Caco-2 (cell line): ENCODE results near the gene ST6GALNAC6. TPM values are rescaled to one million over a fixed set of nuclear protein-coding genes. Genes with fewer than 3 reads are reported as not detected.

Source experiments
- BruUV-seq: library from RNA; stranded (reverse); fragments of 400-500 nt; replicated peaks from 2 replicates; lab custom pipeline; 2021; lab: Mats Ljungman, UMichigan
- CTCF ChIA-PET: fragments of 300-600 bp; sonication (Branson Sonifier 250); formaldehyde crosslinking; loops from one replicate; lab custom pipeline; 2022; ENCODE audit warnings: antibody characterized with exemption; lab: Charles Lee
- POLR2A ChIA-PET: fragments of 300-600 bp; sonication (Branson Sonifier 250); formaldehyde crosslinking; loops from one replicate; lab custom pipeline; 2022; ENCODE audit warnings: antibody characterized with exemption; lab: Charles Lee
- DNase-seq, 2 experiments: peaks; one replicate each; pipeline versions ENCODE4 v3.0.0 to v3.0.0-alpha.2; 2020 to 2022
- H3K27me3 ChIP-seq: replicated peaks from 2 replicates; pipeline ENCODE4 v1.6.0; 2011; ENCODE audit warnings: low read length; ENCODE audit not compliant: control insufficient read depth, insufficient read depth
- H3K36me3 ChIP-seq: 2 replicates; pipeline ENCODE4 v1.5.1; 2011; ENCODE audit warnings: low read length; ENCODE audit not compliant: control insufficient read depth, insufficient read depth
- H3K4me1 ChIP-seq: fragments of 250-450 bp; sonication (Bioruptor Pico); 2 replicates; pipeline ENCODE4 v1.5.1; 2020; ENCODE audit warnings: mild to moderate bottlenecking
- H3K4me3 ChIP-seq: 2 replicates; pipeline ENCODE4 v1.5.1; 2011; ENCODE audit warnings: low read depth, mild to moderate bottlenecking, control low read depth, low read length
- H3K9me3 ChIP-seq: fragments of 250-450 bp; sonication (Bioruptor Pico); 2 replicates; pipeline ENCODE4 v1.5.1; 2020; ENCODE audit warnings: mild to moderate bottlenecking, moderate library complexity
- H3K27ac Mint-ChIP-seq: one replicate; pipeline ENCODE4 v1.8.0; 2022; ENCODE audit warnings: mixed read lengths; ENCODE audit not compliant: unreplicated experiment
- H3K27me3 Mint-ChIP-seq: one replicate; pipeline ENCODE4 v1.8.0; 2022; ENCODE audit warnings: mixed read lengths; ENCODE audit not compliant: insufficient read depth, unreplicated experiment
- H3K36me3 Mint-ChIP-seq: one replicate; pipeline ENCODE4 v1.8.0; 2022; ENCODE audit warnings: mild to moderate bottlenecking, mixed read lengths; ENCODE audit not compliant: insufficient read depth, unreplicated experiment
- H3K4me1 Mint-ChIP-seq: one replicate; pipeline ENCODE4 v1.8.0; 2022; ENCODE audit warnings: low read depth, mixed read lengths; ENCODE audit not compliant: unreplicated experiment
- H3K4me3 Mint-ChIP-seq: one replicate; pipeline ENCODE4 v1.8.0; 2022; ENCODE audit warnings: mild to moderate bottlenecking, moderate library complexity, mixed read lengths; ENCODE audit not compliant: unreplicated experiment
- H3K9me3 Mint-ChIP-seq: one replicate; pipeline ENCODE4 v1.8.0; 2022; ENCODE audit warnings: mixed read lengths; ENCODE audit not compliant: unreplicated experiment
- intact Hi-C: fragments of 100-400 bp; cut with micrococcal nuclease; formaldehyde crosslinking; loops from one replicate; pipeline ENCODE4 v1.10.0; 2022; ENCODE audit not compliant: unreplicated experiment
- total RNA-seq: library from RNA; stranded (reverse); gene quantifications from 2 replicates; pipeline ENCODE4 v1.2.3, GENCODE V29; 2022
- TF ChIP-seq, protein P1 (sequence below), 2 experiments: fragments of 200-600 bp in 1 of 2; IDR thresholded peaks; 1 replicate in 1 of 2; 2 replicates in 1 of 2; pipeline versions ENCODE4 v1.5.1 to v1.8.0; 2011 to 2022; ENCODE audit warnings: antibody characterized with exemption in 1 of 2, control low read depth in 1 of 2, inconsistent platforms in 1 of 2, low read depth in 1 of 2, low read length in 1 of 2, mild to moderate bottlenecking in 1 of 2, moderate library complexity in 1 of 2; ENCODE audit not compliant: insufficient read depth in 1 of 2, severe bottlenecking in 1 of 2, unreplicated experiment in 1 of 2

Gene ST6GALNAC6
- total RNA-seq, 1 experiment from 2014 or later: 20.7 TPM

DNA sequence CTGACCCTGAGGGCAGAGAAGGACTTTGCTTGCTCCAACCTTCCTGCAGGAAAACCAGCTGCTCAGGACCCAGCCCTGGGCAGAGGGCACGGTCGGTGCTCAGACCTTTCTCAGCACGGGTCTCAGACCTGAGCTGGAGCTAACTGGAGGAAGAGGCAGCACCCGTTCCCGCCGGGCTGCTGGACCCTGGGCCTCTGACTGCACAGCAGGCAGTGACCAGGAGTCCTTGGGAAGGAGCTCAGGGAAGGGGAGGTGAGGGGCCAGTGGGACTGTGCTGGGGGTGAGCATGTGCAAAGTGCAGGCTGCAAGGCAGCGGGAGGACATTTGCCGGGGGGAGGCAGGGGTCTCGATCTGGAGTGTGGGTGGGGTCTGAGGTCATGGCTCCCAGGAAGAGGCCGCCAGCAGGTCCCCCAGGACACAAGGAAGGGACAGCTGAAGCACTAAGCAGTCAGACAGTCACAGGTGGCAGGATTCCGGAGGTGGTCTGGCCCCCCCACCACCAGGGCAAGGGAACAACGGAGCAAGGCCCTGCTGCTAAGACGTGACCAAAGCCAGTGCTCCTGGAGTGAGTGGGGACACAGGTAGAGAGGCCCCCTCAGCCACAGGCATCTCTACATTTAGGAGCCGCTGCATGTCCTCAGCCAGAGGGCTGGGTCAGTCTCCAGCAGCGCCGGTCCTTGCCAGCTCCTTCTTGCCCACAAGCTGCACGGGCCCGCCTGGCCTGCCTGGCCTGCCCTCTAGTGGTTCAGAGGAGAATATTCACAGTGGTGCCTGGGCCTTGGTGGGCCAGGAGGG, 43.0 kb upstream of the ST6GALNAC6 start:
- ChIA-PET POLR2A (no interaction called here), CTCF (interaction anchor here (0.5 to 2.1 kb wide), 14 partner anchors 10 to 172 kb away, joined by 3 to 16 read pairs (median 4); partner anchors contain the start of genes EEIG1 and PIP5KL1)
- Histone ChIP-seq H3K36me3 (peaks cover 6% of the 10 kb centered on the region), H3K4me1 (0 out of 2 replicates have a peak, but pooled peaks cover 3% of the 10 kb centered on the region), H3K9me3 (no peaks in the 10 kb centered on the region), H3K27me3 (no peaks in the 10 kb centered on the region), H3K4me3 (no peak overlapping the region)
- no peak overlapping the region for H3K27ac Mint-ChIP-seq
- BruUV-seq: no TSS peak
- no peak overlapping the region for H3K4me3 Mint-ChIP-seq
- peaks cover 67% of the 10 kb centered on the region for H3K36me3 Mint-ChIP-seq
- intact Hi-C loops: loop anchor here (1.0 to 5.0 kb wide), 3 partner anchors 40 to 175 kb away; partner anchors contain the start of gene EEIG1
- no peaks in the 10 kb centered on the region for H3K4me1 Mint-ChIP-seq
- peak in 1 of 2 experiments; percentile 64 for DNase-seq
- TF ChIP-seq, protein P1, sequence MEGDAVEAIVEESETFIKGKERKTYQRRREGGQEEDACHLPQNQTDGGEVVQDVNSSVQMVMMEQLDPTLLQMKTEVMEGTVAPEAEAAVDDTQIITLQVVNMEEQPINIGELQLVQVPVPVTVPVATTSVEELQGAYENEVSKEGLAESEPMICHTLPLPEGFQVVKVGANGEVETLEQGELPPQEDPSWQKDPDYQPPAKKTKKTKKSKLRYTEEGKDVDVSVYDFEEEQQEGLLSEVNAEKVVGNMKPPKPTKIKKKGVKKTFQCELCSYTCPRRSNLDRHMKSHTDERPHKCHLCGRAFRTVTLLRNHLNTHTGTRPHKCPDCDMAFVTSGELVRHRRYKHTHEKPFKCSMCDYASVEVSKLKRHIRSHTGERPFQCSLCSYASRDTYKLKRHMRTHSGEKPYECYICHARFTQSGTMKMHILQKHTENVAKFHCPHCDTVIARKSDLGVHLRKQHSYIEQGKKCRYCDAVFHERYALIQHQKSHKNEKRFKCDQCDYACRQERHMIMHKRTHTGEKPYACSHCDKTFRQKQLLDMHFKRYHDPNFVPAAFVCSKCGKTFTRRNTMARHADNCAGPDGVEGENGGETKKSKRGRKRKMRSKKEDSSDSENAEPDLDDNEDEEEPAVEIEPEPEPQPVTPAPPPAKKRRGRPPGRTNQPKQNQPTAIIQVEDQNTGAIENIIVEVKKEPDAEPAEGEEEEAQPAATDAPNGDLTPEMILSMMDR (IDR thresholded peaks at IDR 0.05; ENCODE audit: insufficient read depth in 1 of 2, low read depth in 1 of 2, low read length in 1 of 2, severe bottlenecking in 1 of 2, unreplicated experiment in 1 of 2): peak; percentile 79 to 92
- no peaks in the 10 kb centered on the region for H3K9me3 Mint-ChIP-seq
- no peaks in the 10 kb centered on the region for H3K27me3 Mint-ChIP-seq

DNA sequence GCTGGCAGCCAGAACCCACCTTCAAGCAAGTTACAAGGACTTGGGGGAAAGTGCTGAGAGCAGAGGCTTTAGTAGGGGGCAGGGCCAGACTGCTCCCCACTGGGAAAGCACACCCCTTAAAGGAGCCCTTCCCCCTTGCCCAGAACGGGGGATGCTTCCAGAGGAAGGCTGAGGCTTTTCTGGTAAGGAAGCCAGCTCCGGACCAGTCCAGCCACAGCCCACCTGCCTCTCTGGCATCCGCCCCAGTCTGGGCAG, 42.5 kb upstream of the ST6GALNAC6 start:
- H3K4me3 Mint-ChIP-seq: no peak overlapping the region
- Histone ChIP-seq H3K4me1 (0 out of 2 replicates have a peak, but pooled peaks cover 2% of the 10 kb centered on the region), H3K4me3 (no peak overlapping the region), H3K27me3 (no peaks in the 10 kb centered on the region), H3K36me3 (peaks cover 6% of the 10 kb centered on the region), H3K9me3 (no peaks in the 10 kb centered on the region)
- no TSS peak for BruUV-seq
- DNase-seq: no peak
- H3K36me3 Mint-ChIP-seq: peaks cover 69% of the 10 kb centered on the region
- ChIA-PET POLR2A (no interaction called here), CTCF (interaction anchor here (0.6 to 2.1 kb wide), 5 partner anchors 10 to 173 kb away, joined by 3 to 11 read pairs (median 6); partner anchors contain the start of gene PIP5KL1)
- no peaks in the 10 kb centered on the region for H3K9me3 Mint-ChIP-seq
- H3K27ac Mint-ChIP-seq: no peak overlapping the region
- intact Hi-C loops: loop anchor here (5.0 kb wide), 1 partner anchor 40 kb away; the partner anchor contains the start of gene EEIG1
- H3K4me1 Mint-ChIP-seq: no peaks in the 10 kb centered on the region
- TF ChIP-seq, protein P1 (IDR thresholded peaks at IDR 0.05; ENCODE audit: insufficient read depth in 1 of 2, low read depth in 1 of 2, low read length in 1 of 2, severe bottlenecking in 1 of 2, unreplicated experiment in 1 of 2): no peak
- no peaks in the 10 kb centered on the region for H3K27me3 Mint-ChIP-seq

DNA sequence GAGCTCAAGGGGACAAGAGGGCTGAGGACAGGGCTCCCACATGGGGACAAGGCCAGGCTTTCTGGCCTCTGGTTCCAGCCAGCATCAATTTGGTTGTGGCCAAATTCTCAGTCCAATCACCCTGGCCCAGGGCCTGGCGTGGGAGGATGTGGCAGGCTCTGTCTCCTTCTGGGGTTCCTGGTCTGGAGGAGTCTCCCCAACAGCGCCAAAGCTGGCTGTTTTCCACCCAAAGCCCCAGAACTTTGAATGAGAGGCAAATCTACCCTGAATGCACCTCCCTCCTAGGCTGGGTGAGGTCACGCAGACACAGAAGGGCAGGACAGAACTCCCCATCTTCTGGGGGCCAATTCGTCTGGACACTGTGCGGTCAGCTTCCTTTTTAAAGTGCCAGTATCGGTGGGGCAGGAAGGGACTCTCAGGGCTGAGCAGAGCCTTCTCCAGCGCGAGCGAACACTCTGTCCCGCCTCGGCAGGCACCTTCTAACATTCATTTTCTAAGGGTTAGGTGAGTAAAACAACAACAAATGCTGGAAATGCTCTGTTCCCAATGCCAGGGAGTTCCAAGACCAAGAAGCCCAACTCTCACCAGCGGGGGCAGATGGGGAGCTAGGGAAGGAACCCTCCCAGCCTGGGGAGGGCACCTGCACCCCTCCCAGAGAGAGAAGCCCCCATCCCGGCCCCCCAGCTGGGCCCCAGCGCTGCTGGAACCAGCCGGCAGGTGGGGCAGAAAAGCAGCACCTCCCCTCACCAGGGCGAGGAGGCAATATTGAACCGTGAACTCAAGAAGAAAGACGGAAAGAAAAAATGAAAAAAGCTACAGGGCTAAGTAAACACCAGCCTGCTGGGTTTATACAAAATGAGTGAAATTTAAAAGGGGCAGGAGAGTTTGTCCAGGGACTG, 41.9 kb upstream of the ST6GALNAC6 start:
- no TSS peak for BruUV-seq
- intact Hi-C loops: loop anchor here (5.0 kb wide), 1 partner anchor 41 kb away; the partner anchor contains the start of gene EEIG1
- no peak overlapping the region for H3K27ac Mint-ChIP-seq

More for the DNA sequence above, 41.9 kb upstream of the ST6GALNAC6 start:
- no peak for DNase-seq
- Mint-ChIP-seq H3K27me3 (no peaks in the 10 kb centered on the region), H3K4me1 (peaks cover 3% of the 10 kb centered on the region), H3K9me3 (no peaks in the 10 kb centered on the region), H3K36me3 (peaks cover 73% of the 10 kb centered on the region), H3K4me3 (no peak overlapping the region)
- Histone ChIP-seq H3K4me3 (no peak overlapping the region), H3K27me3 (no peaks in the 10 kb centered on the region), H3K4me1 (0 out of 2 replicates have a peak, but pooled peaks cover 4% of the 10 kb centered on the region), H3K9me3 (no peaks in the 10 kb centered on the region), H3K36me3 (peaks cover 6% of the 10 kb centered on the region)
- ChIA-PET CTCF (interaction anchor here (0.6 to 2.1 kb wide), 5 partner anchors 11 to 174 kb away, joined by 3 to 11 read pairs (median 6); partner anchors contain the start of gene PIP5KL1), POLR2A (no interaction called here)
- TF ChIP-seq, protein P1 (IDR thresholded peaks at IDR 0.05; ENCODE audit: insufficient read depth in 1 of 2, low read depth in 1 of 2, low read length in 1 of 2, severe bottlenecking in 1 of 2, unreplicated experiment in 1 of 2): no peak
